NCI-H748 (cell line): ENCODE measurements around the gene NAXD.
A peak's percentile ranks its signal among the peaks of the same experiment; 100 is the strongest.
"Not testable (repeated sequence)": the region's sequence is repeated elsewhere in the genome, so short reads cannot be mapped to it uniquely, and the experiment has no call there.

Source experiments
- DNase-seq: peaks from one replicate; lab custom pipeline; 2025; ENCODE audit not compliant: unreplicated experiment; lab: John Stamatoyannopoulos, UW

NAXD gene

DNA sequence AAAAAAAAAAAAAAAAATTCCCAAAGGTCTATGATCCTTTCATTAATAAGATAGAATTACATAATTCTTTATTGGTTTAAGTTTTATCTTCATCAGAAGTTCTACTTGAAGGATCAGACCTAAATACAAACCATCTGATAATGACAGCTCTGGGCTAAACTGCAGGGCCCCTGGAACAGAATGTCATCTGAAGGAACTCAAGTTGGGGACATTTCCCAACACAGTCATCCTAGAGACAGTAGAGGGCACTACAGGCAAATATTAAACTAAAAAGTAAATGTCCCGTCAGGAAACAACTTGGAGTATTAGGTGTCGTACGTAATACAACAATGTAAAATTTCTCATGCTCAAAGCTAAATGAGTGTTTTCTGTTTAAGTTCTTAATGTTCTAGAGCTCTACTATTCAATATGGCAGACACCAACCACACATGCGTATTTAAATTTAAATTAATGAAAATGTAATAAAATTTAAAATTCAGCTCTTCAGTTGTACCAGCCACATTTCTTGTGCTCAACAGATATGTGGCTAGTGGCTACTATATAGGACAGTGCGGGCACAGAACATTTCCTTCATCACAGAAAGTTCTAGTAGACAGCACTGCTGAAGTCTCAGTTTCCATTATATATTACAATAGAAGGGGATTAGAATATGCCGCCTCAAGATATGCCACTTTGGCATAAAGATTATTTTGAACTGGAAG is 21.8 kb upstream of the NAXD start:
- peak; percentile 53 for DNase-seq

DNA sequence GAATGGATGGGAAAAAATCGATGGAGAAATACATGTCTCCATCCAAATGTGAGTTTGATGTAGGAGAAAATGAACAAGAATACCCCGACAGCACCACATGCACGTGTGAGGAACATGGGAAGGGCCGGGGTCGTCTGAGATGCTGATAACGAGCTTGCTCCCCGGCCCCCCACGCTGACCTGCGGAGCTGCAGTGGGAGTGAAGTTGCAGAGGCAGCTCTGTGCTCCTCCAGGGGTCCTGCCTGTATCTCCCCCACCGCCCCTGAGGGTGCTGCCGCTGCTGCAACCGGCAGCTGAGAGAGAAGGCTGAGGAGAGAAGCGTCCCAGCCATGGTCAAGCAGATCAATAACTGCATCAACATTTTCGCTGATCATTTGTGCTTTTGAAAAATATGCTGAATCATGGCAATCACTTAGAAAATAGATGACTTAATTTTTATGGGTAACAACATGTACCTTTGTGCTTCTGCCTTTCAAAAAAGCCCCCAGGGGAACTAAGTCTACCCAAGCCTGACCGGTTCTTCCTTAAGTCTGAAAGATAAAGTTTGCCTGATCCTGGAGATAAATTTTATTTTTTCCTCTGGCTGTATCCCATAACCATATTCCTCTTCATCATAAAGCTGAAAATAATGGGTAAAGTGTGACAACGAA is 18.2 kb upstream of the NAXD start:
- no peak for DNase-seq

DNA sequence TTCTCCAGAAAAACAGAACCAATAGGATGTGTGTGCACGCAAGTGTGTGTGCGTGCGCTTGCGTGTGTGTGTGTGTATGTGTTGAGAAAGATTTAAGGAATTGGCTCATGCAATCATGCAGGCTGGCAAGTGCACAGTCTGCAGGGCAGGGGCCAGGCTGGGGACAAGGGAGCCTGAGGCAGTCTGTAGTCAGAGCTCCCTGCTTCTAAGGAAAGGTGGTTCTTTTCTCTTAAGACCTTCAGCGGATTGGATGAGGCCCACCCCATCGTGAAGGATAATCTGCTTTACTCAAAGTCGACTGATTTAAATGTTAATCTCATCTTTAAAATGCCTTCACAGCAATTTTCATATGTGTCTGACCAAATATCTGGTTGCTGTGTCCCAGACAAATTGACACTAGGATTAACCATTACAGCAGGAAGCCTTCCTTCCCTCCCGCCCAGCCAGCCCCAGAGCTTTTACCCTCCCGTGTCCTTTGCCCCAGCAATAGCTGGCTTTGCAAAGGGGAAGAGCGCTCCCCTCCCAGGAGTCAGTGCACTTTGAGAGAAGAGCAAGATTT is 15.0 kb upstream of the NAXD start:
- no peak for DNase-seq

DNA sequence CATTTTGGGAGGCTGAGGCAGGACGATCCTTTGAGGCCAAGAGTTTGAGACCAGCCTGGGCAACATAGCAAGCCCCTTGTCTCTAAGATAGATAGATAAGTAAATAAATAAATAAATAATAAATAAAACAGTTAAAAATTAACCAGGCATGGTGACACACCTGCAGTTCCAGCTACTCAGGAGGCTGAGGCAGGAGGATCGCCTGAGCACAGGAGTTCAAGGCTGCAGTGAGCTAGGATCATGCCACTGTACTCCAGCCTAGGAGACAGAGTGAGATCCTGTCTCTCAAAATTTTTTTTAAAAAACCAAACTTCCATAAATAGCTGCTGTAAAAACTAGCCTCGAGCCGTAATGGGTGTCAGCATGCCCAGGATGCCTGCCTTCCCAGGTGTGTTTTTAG is 14.4 kb upstream of the NAXD start:
- no peak for DNase-seq

DNA sequence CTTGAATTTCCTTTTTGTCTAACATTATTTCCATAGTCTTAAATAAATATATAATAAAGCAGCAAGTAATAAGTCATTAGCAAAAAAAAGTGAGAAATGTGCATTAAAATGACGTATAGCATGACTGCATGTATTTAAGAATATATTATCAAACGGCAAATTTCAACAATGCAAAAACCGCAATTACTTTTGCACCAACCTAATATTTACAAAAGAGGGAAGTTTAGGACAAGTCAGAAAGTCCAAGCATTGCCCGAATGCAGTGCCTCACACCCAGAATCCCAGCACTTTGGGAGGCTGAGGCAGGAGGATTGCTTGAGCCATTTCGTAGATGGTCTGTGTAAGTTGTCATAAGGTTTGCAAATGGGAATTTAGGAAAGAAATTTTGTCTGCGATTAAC is 10.2 kb upstream of the NAXD start:
- no peak for DNase-seq

GRCh38 chr13:110606281-110606680 is 9.1 kb upstream of the NAXD start:
- DNase-seq: not testable (repeated sequence)

- no peak for DNase-seq
These were observed 7.6 kb upstream of the NAXD start for GRCh38 chr13:110607675-110608224.

- DNase-seq: no peak
These were observed 4.3 kb upstream of the NAXD start for GRCh38 chr13:110610955-110611595.

- no peak for DNase-seq
These were observed 382 bp upstream of the NAXD start for GRCh38 chr13:110615005-110615321.

DNA sequence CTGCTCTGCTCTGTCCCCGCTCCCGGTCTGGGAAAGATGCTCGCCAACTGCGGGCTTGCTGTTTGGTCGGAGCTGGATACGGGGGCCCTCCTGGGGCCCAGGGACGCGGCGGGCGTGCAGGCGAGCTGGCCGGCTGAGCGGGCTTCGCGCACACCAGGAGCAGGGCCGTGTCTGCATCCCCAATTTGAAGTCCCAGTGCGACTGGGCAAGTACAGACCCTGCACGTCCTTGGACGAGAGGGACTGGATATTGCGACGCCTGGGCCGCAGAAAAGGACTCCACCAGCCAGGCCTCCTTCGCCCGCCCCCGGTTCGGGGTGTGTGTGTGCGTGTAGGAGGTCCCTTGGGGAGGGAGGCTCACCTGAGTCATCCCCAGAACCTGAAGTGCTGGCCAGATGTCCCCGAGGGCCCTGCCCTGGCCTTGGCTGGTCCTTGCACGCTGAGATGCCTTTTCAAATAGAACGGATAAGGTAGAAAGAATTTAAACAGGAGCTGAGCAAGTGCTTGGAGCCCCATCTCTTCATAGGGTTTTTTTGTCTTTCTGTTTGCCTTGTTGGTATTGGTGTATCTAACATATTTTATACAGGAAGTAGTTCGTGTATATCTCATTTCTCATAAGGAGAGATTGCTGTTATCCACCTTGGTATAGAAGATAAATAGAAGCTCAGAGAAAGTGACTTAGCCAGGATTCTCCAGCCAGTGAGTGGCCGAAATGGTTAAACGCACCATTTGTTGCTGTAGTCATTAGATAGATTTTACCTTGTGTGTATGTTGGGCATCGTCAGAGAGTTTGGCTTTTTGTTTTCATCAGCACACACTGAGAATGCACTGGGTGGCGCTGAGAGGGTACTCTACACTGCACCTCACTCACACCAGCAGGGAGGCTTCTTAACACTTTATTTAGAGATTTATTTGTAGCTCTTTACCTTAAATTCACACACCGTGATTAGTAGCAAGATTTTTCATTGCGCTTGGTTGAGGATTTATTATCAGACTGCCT is 1.1 kb downstream of the NAXD start:
- peak; percentile 47 for DNase-seq

- no peak for DNase-seq
These were observed 2.2 kb downstream of the NAXD start for GRCh38 chr13:110617321-110618072.

- no peak for DNase-seq
These were observed 2.8 kb downstream of the NAXD start for GRCh38 chr13:110618167-110618566.

- DNase-seq: no peak
These were observed 3.4 kb downstream of the NAXD start for GRCh38 chr13:110618780-110619179.

DNA sequence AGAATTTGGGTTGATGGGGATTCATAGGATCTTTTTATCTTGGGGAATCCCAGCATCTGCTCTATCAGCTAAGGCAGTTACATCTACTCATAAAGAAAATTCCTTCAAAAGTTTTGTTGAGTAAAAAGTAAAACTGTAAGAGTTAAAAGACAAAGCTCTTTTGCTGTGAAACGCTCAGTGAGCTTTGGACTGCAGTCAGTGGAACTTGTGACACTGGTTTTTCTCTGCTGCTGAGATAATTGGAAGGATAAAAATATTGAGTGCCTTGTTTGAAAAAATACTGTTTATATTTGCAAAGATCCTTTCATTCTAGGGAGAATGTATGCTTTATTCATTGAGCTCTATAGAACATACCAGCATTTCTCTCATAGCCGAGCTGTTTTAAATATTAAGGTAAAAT is 5.3 kb downstream of the NAXD start:
- no peak for DNase-seq

DNA sequence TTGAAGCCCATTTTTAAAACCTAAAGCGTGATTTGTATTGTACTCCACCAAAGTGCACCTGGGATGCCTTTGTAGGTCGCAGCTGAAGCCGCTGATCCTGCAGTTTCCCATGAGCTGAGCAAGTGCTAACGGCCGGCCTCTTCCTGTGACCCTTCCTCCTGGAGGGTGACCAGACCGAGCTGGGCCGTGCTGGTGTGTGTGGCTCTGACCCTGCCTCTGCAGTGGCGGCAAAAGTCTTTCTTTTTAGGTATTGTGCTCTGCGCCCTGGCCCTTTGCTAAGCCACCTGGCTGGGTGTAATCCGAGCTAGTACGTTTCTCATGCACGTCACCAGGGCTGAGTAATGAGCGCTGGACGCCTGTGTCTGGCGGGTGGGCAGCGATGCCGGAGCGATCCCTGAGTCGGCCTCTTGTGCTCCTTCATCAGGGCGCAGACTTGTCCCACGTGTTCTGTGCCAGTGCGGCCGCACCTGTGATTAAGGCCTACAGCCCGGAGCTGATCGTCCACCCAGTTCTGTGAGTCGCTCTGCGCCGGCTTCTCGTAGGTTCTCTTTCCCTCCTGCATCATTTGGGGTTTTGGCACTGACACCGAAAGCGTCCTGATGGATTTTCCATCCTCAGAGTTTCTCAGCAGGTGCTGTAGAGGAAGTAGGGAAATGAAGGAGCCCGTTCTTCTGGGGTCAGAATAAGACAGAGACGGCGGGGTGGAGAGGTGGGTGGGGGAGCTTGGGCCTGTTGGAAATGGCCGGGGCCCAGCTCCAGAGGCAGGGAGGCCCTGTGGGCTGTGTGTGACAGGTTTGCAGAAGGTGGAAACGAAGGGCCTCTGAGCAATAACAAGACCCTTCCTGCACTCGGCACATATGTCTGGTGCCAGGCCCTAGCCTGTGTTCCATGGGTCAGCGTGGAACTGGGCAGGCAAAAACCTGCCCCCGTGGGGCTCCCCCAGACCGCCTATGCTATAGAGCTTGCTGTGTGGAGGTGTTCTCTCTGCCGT is 9.7 kb downstream of the NAXD start:
- DNase-seq: no peak

- DNase-seq: no peak
These were observed 10.5 kb downstream of the NAXD start for GRCh38 chr13:110625771-110626321.

DNA sequence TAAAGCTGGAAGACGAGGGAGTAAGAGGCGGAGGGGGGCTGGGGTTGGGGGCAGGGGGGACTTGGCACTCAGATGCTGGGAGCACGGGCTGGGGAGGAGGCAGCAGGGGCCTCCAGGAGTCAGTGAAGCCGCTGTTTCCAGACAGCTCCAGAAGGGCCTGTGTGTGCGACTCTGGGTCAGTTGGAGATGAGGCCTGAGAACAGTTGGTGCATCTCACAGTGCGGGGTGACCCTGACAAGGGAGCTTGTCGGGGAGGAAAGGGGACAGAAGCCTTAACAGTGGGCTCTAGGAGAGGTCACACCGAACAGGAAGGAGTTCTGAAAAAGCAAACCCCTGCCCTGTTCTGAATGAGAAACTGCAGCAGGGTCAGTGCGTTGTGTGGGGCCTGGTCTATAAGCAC is 11.2 kb downstream of the NAXD start:
- no peak for DNase-seq

GRCh38 chr13:110627351-110627750 is 12.0 kb downstream of the NAXD start:
- DNase-seq: no peak
